Measurements from ENCODE around the gene CRYZ. TPM values are rescaled to one million over a fixed set of nuclear protein-coding genes. Genes with fewer than 3 reads are reported as not detected.
"Not testable (repeated sequence)": the region's sequence is repeated elsewhere in the genome, so short reads cannot be mapped to it uniquely, and the experiment has no call there.

CRYZ gene
- total RNA-seq, 1 experiment from 2014 or later = 57.7 TPM

DNA sequence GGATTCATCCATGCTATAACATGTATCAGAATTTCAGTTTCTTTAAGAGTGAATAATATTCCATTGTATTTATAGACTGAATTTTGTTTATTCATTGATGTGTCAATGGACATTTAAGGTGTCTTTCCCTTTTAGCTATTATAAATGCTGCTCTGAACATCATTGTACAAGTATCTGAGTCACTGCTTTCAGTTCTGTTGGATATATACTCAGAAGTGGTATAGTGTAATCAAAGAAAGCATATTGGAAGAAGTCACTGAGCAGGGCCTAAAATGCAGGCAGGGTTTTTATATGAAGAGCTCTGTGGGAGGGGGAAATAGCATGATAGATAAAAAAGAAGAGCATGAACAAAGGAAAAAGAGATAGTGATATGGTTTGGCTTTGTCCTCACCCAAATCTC, 22.6 kb upstream of the CRYZ start:
- Histone ChIP-seq H3K27ac (ENCODE audit: low read length) (no peak overlapping the region), H3K4me3 (ENCODE audit: low read length) (no peak overlapping the region), H3K4me2 (ENCODE audit: low read length) (no peak overlapping the region), H4K20me1 (ENCODE audit: low read length) (no peaks in the 10 kb centered on the region), H3K79me2 (ENCODE audit: low read length) (no peaks in the 10 kb centered on the region), H3K4me1 (ENCODE audit: insufficient read depth, low read length) (no peaks in the 10 kb centered on the region), H2AFZ (ENCODE audit: low read length) (no peak overlapping the region), H3K9ac (ENCODE audit: low read length) (no peak overlapping the region), H3K36me3 (ENCODE audit: low read depth, low read length) (peaks cover 62% of the 10 kb centered on the region), H3K27me3 (ENCODE audit: low read length) (no peaks in the 10 kb centered on the region), H3K9me3 (ENCODE audit: low read length) (no peaks in the 10 kb centered on the region), H3F3A (ENCODE audit: low read length, unreplicated experiment) (no peaks in the 10 kb centered on the region), H3K9me2 (replicated peaks; ENCODE audit: low read length) (no peaks in the 10 kb centered on the region)
- no TSS peak for BruUV-seq (replicated peaks)
- intact Hi-C loops (cut with micrococcal nuclease) = no loop called here
- ATAC-seq (no peak), DNase-seq (no peak)
- no peak for TF ChIP-seq EZH2 (IDR thresholded peaks at IDR 0.05; ENCODE audit: low read length, unreplicated experiment)
- TF ChIP-seq EZH2phosphoT487 (IDR thresholded peaks at IDR 0.05; ENCODE audit: borderline replicate concordance, low read length) = no peak
- TF ChIP-seq, protein P1, sequence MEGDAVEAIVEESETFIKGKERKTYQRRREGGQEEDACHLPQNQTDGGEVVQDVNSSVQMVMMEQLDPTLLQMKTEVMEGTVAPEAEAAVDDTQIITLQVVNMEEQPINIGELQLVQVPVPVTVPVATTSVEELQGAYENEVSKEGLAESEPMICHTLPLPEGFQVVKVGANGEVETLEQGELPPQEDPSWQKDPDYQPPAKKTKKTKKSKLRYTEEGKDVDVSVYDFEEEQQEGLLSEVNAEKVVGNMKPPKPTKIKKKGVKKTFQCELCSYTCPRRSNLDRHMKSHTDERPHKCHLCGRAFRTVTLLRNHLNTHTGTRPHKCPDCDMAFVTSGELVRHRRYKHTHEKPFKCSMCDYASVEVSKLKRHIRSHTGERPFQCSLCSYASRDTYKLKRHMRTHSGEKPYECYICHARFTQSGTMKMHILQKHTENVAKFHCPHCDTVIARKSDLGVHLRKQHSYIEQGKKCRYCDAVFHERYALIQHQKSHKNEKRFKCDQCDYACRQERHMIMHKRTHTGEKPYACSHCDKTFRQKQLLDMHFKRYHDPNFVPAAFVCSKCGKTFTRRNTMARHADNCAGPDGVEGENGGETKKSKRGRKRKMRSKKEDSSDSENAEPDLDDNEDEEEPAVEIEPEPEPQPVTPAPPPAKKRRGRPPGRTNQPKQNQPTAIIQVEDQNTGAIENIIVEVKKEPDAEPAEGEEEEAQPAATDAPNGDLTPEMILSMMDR (conservative IDR thresholded peaks at IDR 0.05; ENCODE audit: low read depth, low read length) = no peak
- POLR2A ChIA-PET (ENCODE audit: unreplicated experiment) = no interaction called here
- CTCF ChIA-PET = no interaction called here

DNA sequence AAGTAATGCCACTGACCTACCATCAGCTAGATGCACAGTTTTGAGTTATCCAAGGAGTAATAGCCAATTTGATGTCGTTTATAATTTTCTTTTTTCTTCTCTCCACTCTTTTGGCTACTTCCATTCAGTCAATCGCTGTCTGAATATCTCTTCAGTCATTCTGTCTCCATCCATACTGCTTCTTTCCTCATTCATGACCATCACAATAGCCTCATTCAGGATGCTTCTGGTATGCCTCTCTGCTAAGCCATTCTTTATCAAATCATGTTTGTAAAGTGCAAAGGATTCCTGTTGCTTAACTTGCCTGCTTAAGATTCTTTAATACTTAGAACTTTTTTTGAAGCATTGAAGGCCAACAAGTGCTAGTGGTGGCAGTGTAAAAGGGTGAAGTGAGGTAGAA, 20.3 kb upstream of the CRYZ start:
- no peak for TF ChIP-seq EZH2phosphoT487 (IDR thresholded peaks at IDR 0.05; ENCODE audit: borderline replicate concordance, low read length)
- TF ChIP-seq, protein P1 (conservative IDR thresholded peaks at IDR 0.05; ENCODE audit: low read depth, low read length) = no peak
- no peak for TF ChIP-seq EZH2 (IDR thresholded peaks at IDR 0.05; ENCODE audit: low read length, unreplicated experiment)
- Histone ChIP-seq H2AFZ (ENCODE audit: low read length) (no peak overlapping the region), H4K20me1 (ENCODE audit: low read length) (no peaks in the 10 kb centered on the region), H3K4me3 (ENCODE audit: low read length) (no peak overlapping the region), H3K27ac (ENCODE audit: low read length) (no peak overlapping the region), H3K9ac (ENCODE audit: low read length) (no peak overlapping the region), H3K9me3 (ENCODE audit: low read length) (no peaks in the 10 kb centered on the region), H3K4me2 (ENCODE audit: low read length) (no peak overlapping the region), H3K27me3 (ENCODE audit: low read length) (no peaks in the 10 kb centered on the region), H3K9me2 (replicated peaks; ENCODE audit: low read length) (no peaks in the 10 kb centered on the region), H3K79me2 (ENCODE audit: low read length) (no peaks in the 10 kb centered on the region), H3F3A (ENCODE audit: low read length, unreplicated experiment) (no peaks in the 10 kb centered on the region), H3K4me1 (ENCODE audit: insufficient read depth, low read length) (no peaks in the 10 kb centered on the region), H3K36me3 (ENCODE audit: low read depth, low read length) (peaks cover 54% of the 10 kb centered on the region)
- CTCF ChIA-PET = no interaction called here
- no peak for ATAC-seq
- no peak for DNase-seq
- BruUV-seq (replicated peaks) = no TSS peak
- intact Hi-C loops (cut with micrococcal nuclease) = no loop called here
- POLR2A ChIA-PET (ENCODE audit: unreplicated experiment) = no interaction called here

DNA sequence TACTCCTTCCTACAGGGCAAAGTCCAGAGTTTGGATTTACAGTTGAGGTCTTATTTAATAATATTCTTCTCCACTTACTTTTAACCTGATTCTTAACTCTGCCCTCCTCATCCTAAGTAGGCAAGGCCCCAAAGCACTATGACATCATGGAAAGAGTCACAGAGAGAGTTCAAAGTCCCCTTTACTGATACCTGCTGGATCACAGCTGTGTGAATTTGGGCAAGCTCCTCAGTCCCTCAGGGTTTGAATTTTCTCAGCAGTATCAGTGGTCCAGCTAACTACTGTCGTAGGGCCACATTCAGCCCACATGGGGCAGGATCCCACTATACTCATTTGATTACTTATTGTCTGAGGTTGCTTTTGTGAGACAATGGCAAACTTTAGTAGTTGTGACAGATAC, 16.1 kb upstream of the CRYZ start:
- intact Hi-C loops (cut with micrococcal nuclease) = no loop called here
- H3K4me2 ChIP-seq (ENCODE audit: low read length) = no peak overlapping the region
- H3K9ac ChIP-seq (ENCODE audit: low read length) = no peak overlapping the region
- POLR2A ChIA-PET (ENCODE audit: unreplicated experiment) = no interaction called here
- CTCF ChIA-PET = no interaction called here
- TF ChIP-seq EZH2phosphoT487 (IDR thresholded peaks at IDR 0.05; ENCODE audit: borderline replicate concordance, low read length) (no peak), EZH2 (IDR thresholded peaks at IDR 0.05; ENCODE audit: low read length, unreplicated experiment) (no peak)
- TF ChIP-seq, protein P1 (conservative IDR thresholded peaks at IDR 0.05; ENCODE audit: low read depth, low read length) = no peak
- no peaks in the 10 kb centered on the region for H3K4me1 ChIP-seq (ENCODE audit: insufficient read depth, low read length)
- no peak overlapping the region for H3K4me3 ChIP-seq (ENCODE audit: low read length)
- no peaks in the 10 kb centered on the region for H3K9me3 ChIP-seq (ENCODE audit: low read length)
- DNase-seq = no peak
- no peak overlapping the region for H2AFZ ChIP-seq (ENCODE audit: low read length)
- no peaks in the 10 kb centered on the region for H3K27me3 ChIP-seq (ENCODE audit: low read length)
- H4K20me1 ChIP-seq (ENCODE audit: low read length) = no peaks in the 10 kb centered on the region
- no peak overlapping the region for H3K27ac ChIP-seq (ENCODE audit: low read length)
- BruUV-seq (replicated peaks) = no TSS peak
- H3K9me2 ChIP-seq (replicated peaks; ENCODE audit: low read length) = no peaks in the 10 kb centered on the region
- H3K79me2 ChIP-seq (ENCODE audit: low read length) = no peaks in the 10 kb centered on the region
- no peak for ATAC-seq
- no peaks in the 10 kb centered on the region for H3F3A ChIP-seq (ENCODE audit: low read length, unreplicated experiment)
- H3K36me3 ChIP-seq (ENCODE audit: low read depth, low read length) = peaks cover 33% of the 10 kb centered on the region

DNA sequence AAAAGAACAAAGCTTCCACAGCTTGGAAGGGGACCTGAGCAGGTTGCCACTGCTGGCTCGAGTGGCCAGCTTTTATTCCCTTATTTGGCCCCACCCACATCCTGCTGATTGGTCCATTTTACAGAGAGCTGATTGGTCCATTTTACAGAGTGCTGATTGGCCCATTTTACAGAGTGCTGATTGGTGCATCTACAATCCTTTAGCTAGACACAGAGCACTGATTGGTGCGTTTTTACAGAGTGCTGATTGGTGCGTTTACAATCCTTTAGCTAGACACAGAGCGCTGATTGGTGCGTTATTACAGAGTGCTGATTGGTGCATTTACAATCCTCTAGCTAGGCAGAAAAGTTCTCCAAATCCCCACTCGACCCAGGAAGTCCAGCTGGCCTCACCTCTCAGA, 12.4 kb upstream of the CRYZ start:
- BruUV-seq (replicated peaks) = not testable (repeated sequence)

More for the DNA sequence above, 12.4 kb upstream of the CRYZ start:
- POLR2A ChIA-PET (ENCODE audit: unreplicated experiment); DNase-seq; intact Hi-C loops (cut with micrococcal nuclease); H4K20me1 ChIP-seq (ENCODE audit: low read length); H3K79me2 ChIP-seq (ENCODE audit: low read length); H3K9me2 ChIP-seq (replicated peaks; ENCODE audit: low read length); H2AFZ ChIP-seq (ENCODE audit: low read length); ATAC-seq; H3K27me3 ChIP-seq (ENCODE audit: low read length); H3F3A ChIP-seq (ENCODE audit: low read length, unreplicated experiment); CTCF ChIA-PET; H3K9me3 ChIP-seq (ENCODE audit: low read length); H3K4me3 ChIP-seq (ENCODE audit: low read length); H3K9ac ChIP-seq (ENCODE audit: low read length); H3K4me2 ChIP-seq (ENCODE audit: low read length); H3K4me1 ChIP-seq (ENCODE audit: insufficient read depth, low read length); H3K27ac ChIP-seq (ENCODE audit: low read length): not testable (repeated sequence)
- H3K36me3 ChIP-seq (ENCODE audit: low read depth, low read length) = peaks cover 23% of the 10 kb centered on the region
